HG02763 (cell line): ENCODE measurements around the gene DYNC1I1.
"Not testable (repeated sequence)": the region's sequence is repeated elsewhere in the genome, so short reads cannot be mapped to it uniquely, and the experiment has no call there.

Experiments used
- ATAC-seq: cut with Tn5 transposase; IDR thresholded peaks from one replicate; pipeline ENCODE4 v1.9.1; 2021; ENCODE audit warnings: mild to moderate bottlenecking, moderate library complexity; ENCODE audit not compliant: unreplicated experiment

DYNC1I1 gene

GRCh38 chr7:95906851-95907250 is 134.5 kb downstream of the DYNC1I1 start:
- no peak for ATAC-seq

- ATAC-seq, result no peak
Measured at GRCh38 chr7:95907337-95907736, 135.0 kb downstream of the DYNC1I1 start.

- ATAC-seq, result no peak
Measured at GRCh38 chr7:95908499-95908898, 136.1 kb downstream of the DYNC1I1 start.

- no peak for ATAC-seq
Measured at GRCh38 chr7:95910341-95910740, 138.0 kb downstream of the DYNC1I1 start.

- no peak for ATAC-seq
Measured at GRCh38 chr7:95915731-95916130, 143.4 kb downstream of the DYNC1I1 start.

- ATAC-seq, result no peak
Measured at GRCh38 chr7:95916573-95917297, 144.4 kb downstream of the DYNC1I1 start.

GRCh38 chr7:95917634-95918033 is 145.3 kb downstream of the DYNC1I1 start:
- no peak for ATAC-seq

- no peak for ATAC-seq
Measured at GRCh38 chr7:95919556-95919955, 147.2 kb downstream of the DYNC1I1 start.

GRCh38 chr7:95921543-95921942 is 149.2 kb downstream of the DYNC1I1 start:
- ATAC-seq, result no peak

- ATAC-seq, result no peak
Measured at GRCh38 chr7:95922191-95922590, 149.8 kb downstream of the DYNC1I1 start.

GRCh38 chr7:95925236-95925635 is 152.9 kb downstream of the DYNC1I1 start:
- ATAC-seq, result no peak

GRCh38 chr7:95925971-95926370 is 153.6 kb downstream of the DYNC1I1 start:
- no peak for ATAC-seq

- ATAC-seq, result no peak
Measured at GRCh38 chr7:95927756-95928155, 155.4 kb downstream of the DYNC1I1 start.

- no peak for ATAC-seq
Measured at GRCh38 chr7:95929710-95930280, 157.4 kb downstream of the DYNC1I1 start.

GRCh38 chr7:95931460-95932232 is 159.3 kb downstream of the DYNC1I1 start:
- no peak for ATAC-seq

- no peak for ATAC-seq
Measured at GRCh38 chr7:95933618-95934017, 161.3 kb downstream of the DYNC1I1 start.

- ATAC-seq, result not testable (repeated sequence)
Measured at GRCh38 chr7:95944867-95945266, 172.5 kb downstream of the DYNC1I1 start.

- ATAC-seq, result no peak
Measured at GRCh38 chr7:95950698-95951097, 178.3 kb downstream of the DYNC1I1 start.

- ATAC-seq, result no peak
Measured at GRCh38 chr7:95951531-95951930, 179.2 kb downstream of the DYNC1I1 start.

- ATAC-seq, result no peak
Measured at GRCh38 chr7:95951997-95952795, 179.8 kb downstream of the DYNC1I1 start.

GRCh38 chr7:95952851-95953250 is 180.5 kb downstream of the DYNC1I1 start:
- no peak for ATAC-seq
